ENCODE measurements around the gene RPL36.

The RPL36 gene

GRCh38 chr19:5678071-5678718 is 11.9 kb upstream of the RPL36 start:
- H3K4me3 ChIP-seq (ENCODE audit: low read length): no peak overlapping the region
- TF ChIP-seq CTCF (IDR thresholded peaks at IDR 0.05; ENCODE audit: insufficient read depth, low read depth, low read length, missing control alignments): no peak
- DNase-seq (ENCODE audit: low read depth): no peak

GRCh38 chr19:5679289-5680083 is 10.6 kb upstream of the RPL36 start:
- peak overlapping the region; percentile 98 for H3K4me3 ChIP-seq (ENCODE audit: low read length)
- TF ChIP-seq CTCF (IDR thresholded peaks at IDR 0.05; ENCODE audit: insufficient read depth, low read depth, low read length, missing control alignments): no peak
- no peak for DNase-seq (ENCODE audit: low read depth)

GRCh38 chr19:5680084-5680436 is 10.0 kb upstream of the RPL36 start:
- no peak for DNase-seq (ENCODE audit: low read depth)
- no peak for TF ChIP-seq CTCF (IDR thresholded peaks at IDR 0.05; ENCODE audit: insufficient read depth, low read depth, low read length, missing control alignments)
- peak overlapping the region; percentile 98 for H3K4me3 ChIP-seq (ENCODE audit: low read length)

GRCh38 chr19:5680437-5681368 is 9.4 kb upstream of the RPL36 start, which contains the start of the genes HSD11B1L and MICOS13:
TSS of gene HSD11B1L (plus strand) at chr19:5681027. CDS start at chr19:5684833, 3,806 bp downstream.
TSS of gene MICOS13 (minus strand) at chr19:5680516. CDS start at chr19:5680486, 30 bp downstream.
- H3K4me3 ChIP-seq (ENCODE audit: low read length): peak within 1 kb of the TSS; percentile 98
- no peak for TF ChIP-seq CTCF (IDR thresholded peaks at IDR 0.05; ENCODE audit: insufficient read depth, low read depth, low read length, missing control alignments)
- DNase-seq (ENCODE audit: low read depth): peak; percentile 99

GRCh38 chr19:5681391-5682106 is 8.5 kb upstream of the RPL36 start:
- DNase-seq (ENCODE audit: low read depth): no peak
- peak overlapping the region; percentile 98 for H3K4me3 ChIP-seq (ENCODE audit: low read length)
- no peak for TF ChIP-seq CTCF (IDR thresholded peaks at IDR 0.05; ENCODE audit: insufficient read depth, low read depth, low read length, missing control alignments)

- no peak for DNase-seq (ENCODE audit: low read depth)
- no peak for TF ChIP-seq CTCF (IDR thresholded peaks at IDR 0.05; ENCODE audit: insufficient read depth, low read depth, low read length, missing control alignments)
- H3K4me3 ChIP-seq (ENCODE audit: low read length): no peak overlapping the region
Observed at GRCh38 chr19:5682107-5682482, 8.0 kb upstream of the RPL36 start.

Data from epithelial cell of esophagus (primary cell).